ENCODE data around the gene LYRM4. TPM values are rescaled to one million over a fixed set of nuclear protein-coding genes. Genes with fewer than 3 reads are reported as not detected.

Gene LYRM4
- total RNA-seq, 1 donor from 2014 or later = 20.9 TPM

- DNase-seq (ENCODE audit: low read depth) = no peak
Observed at GRCh38 chr6:5102267-5102970, 158.3 kb downstream of the LYRM4 start.

- no peak for DNase-seq (ENCODE audit: low read depth)
Observed at GRCh38 chr6:5100806-5101205, 159.9 kb downstream of the LYRM4 start.

GRCh38 chr6:5099537-5099936, 161.2 kb downstream of the LYRM4 start:
- DNase-seq (ENCODE audit: low read depth) = no peak

GRCh38 chr6:5098501-5099270, 162.1 kb downstream of the LYRM4 start:
- no peak for DNase-seq (ENCODE audit: low read depth)

GRCh38 chr6:5096482-5096881, 164.3 kb downstream of the LYRM4 start:
- DNase-seq (ENCODE audit: low read depth) = peak; percentile 64

GRCh38 chr6:5095236-5095635, 165.5 kb downstream of the LYRM4 start:
- peak; percentile 55 for DNase-seq (ENCODE audit: low read depth)

- peak; percentile 82 for DNase-seq (ENCODE audit: low read depth)
Observed at GRCh38 chr6:5094327-5094726, 166.4 kb downstream of the LYRM4 start.

GRCh38 chr6:5093231-5094015, 167.3 kb downstream of the LYRM4 start:
- peak; percentile 51 for DNase-seq (ENCODE audit: low read depth)

GRCh38 chr6:5091210-5092069, 169.3 kb downstream of the LYRM4 start:
- DNase-seq (ENCODE audit: low read depth) = no peak

GRCh38 chr6:5090603-5091002, 170.1 kb downstream of the LYRM4 start:
- DNase-seq (ENCODE audit: low read depth) = no peak

- no peak for DNase-seq (ENCODE audit: low read depth)
Observed at GRCh38 chr6:5089481-5090438, 171.0 kb downstream of the LYRM4 start.

- no peak for DNase-seq (ENCODE audit: low read depth)
Observed at GRCh38 chr6:5088780-5089179, 172.0 kb downstream of the LYRM4 start.

- DNase-seq (ENCODE audit: low read depth) = no peak
Observed at GRCh38 chr6:5087389-5087788, 173.4 kb downstream of the LYRM4 start.

- no peak for DNase-seq (ENCODE audit: low read depth)
Observed at GRCh38 chr6:5086294-5086890, 174.4 kb downstream of the LYRM4 start.

GRCh38 chr6:5085648-5086293, 175.0 kb downstream of the LYRM4 start:
- DNase-seq (ENCODE audit: low read depth) = peak; percentile 43

- DNase-seq (ENCODE audit: low read depth) = peak; percentile 57
Observed at GRCh38 chr6:5084781-5085647, 175.7 kb downstream of the LYRM4 start, which contains the start of gene PPP1R3G. PPP1R3G (plus strand) TSS chr6:5085341; CDS start chr6:5085486, 145 bp downstream.

- DNase-seq (ENCODE audit: low read depth) = no peak
Observed at GRCh38 chr6:5084360-5084780, 176.4 kb downstream of the LYRM4 start.

All from myocyte (in vitro differentiated cells).